Loucy (cell line): ENCODE measurements around the gene DSE.
"Not testable (repeated sequence)": the region's sequence is repeated elsewhere in the genome, so short reads cannot be mapped to it uniquely, and the experiment has no call there.

Experiments
- H2AFZ ChIP-seq: fragments of 200-600 bp; sonication (generic); 2 replicates; pipeline ENCODE4 v1.6.0; 2016; ENCODE audit warnings: antibody characterized with exemption, mild to moderate bottlenecking, low read length, moderate library complexity
- H3F3A ChIP-seq: fragments of 200-600 bp; 2 replicates; pipeline ENCODE4 v1.6.0; 2016; ENCODE audit warnings: antibody characterized with exemption, low read depth, mild to moderate bottlenecking
- H3K27me3 ChIP-seq: fragments of 200-600 bp; sonication (generic); 2 replicates; pipeline ENCODE4 v1.6.1; 2014; ENCODE audit warnings: low read length, mild to moderate bottlenecking; ENCODE audit not compliant: insufficient read depth, poor library complexity, severe bottlenecking
- H3K36me3 ChIP-seq: fragments of 200-600 bp; sonication (generic); 2 replicates; pipeline ENCODE4 v1.6.1; 2016; ENCODE audit warnings: low read length; ENCODE audit not compliant: insufficient read depth
- H3K4me1 ChIP-seq: fragments of 200-600 bp; sonication (generic); 2 replicates; pipeline ENCODE4 v1.5.1; 2014; ENCODE audit warnings: low read length, mild to moderate bottlenecking; ENCODE audit not compliant: insufficient read depth, poor library complexity, severe bottlenecking
- H3K4me2 ChIP-seq: fragments of 200-600 bp; sonication (generic); 2 replicates; pipeline ENCODE4 v1.6.0; 2014; ENCODE audit warnings: antibody characterized with exemption, low read length, low read depth, mild to moderate bottlenecking; ENCODE audit not compliant: poor library complexity, severe bottlenecking
- H3K4me3 ChIP-seq: fragments of 200-600 bp; sonication (generic); 2 replicates; pipeline ENCODE4 v1.5.1; 2014; ENCODE audit warnings: low read length, mild to moderate bottlenecking, mixed read lengths; ENCODE audit not compliant: poor library complexity, severe bottlenecking
- H3K79me2 ChIP-seq: fragments of 200-600 bp; sonication (generic); 2 replicates; pipeline ENCODE4 v1.6.1; 2014; ENCODE audit warnings: low read length; ENCODE audit not compliant: insufficient read depth
- H3K9ac ChIP-seq: fragments of 200-600 bp; sonication (generic); 2 replicates; pipeline ENCODE4 v1.6.0; 2014; ENCODE audit warnings: mild to moderate bottlenecking, low read depth, low read length, moderate library complexity; ENCODE audit not compliant: poor library complexity, severe bottlenecking
- H3K9me2 ChIP-seq: fragments of 200-600 bp; sonication (generic); replicated peaks from 2 replicates; pipeline ENCODE4 v1.6.1; 2016; ENCODE audit warnings: low read depth, low read length, mixed read lengths
- H3K9me3 ChIP-seq: fragments of 200-600 bp; sonication (generic); 2 replicates; pipeline ENCODE4 v1.6.1; 2014; ENCODE audit warnings: mild to moderate bottlenecking, antibody characterized with exemption, low read length, low read depth; ENCODE audit not compliant: insufficient read depth
- H4K20me1 ChIP-seq: fragments of 200-600 bp; sonication (generic); 2 replicates; pipeline ENCODE4 v1.6.0; 2014; ENCODE audit warnings: antibody characterized with exemption, low read length, mild to moderate bottlenecking; ENCODE audit not compliant: insufficient read depth, poor library complexity, severe bottlenecking
- EZH2phosphoT487 ChIP-seq: fragments of 200-600 bp; IDR thresholded peaks from 2 replicates; pipeline ENCODE4 v1.6.1; 2018; ENCODE audit warnings: antibody characterized with exemption, mild to moderate bottlenecking, moderate library complexity, borderline replicate concordance
- TF ChIP-seq, protein P1 (sequence below): fragments of 200-600 bp; sonication (generic); conservative IDR thresholded peaks from 2 replicates; pipeline ENCODE4 v1.5.1; 2014; ENCODE audit warnings: mild to moderate bottlenecking, antibody characterized with exemption, low read length

Gene DSE

DNA sequence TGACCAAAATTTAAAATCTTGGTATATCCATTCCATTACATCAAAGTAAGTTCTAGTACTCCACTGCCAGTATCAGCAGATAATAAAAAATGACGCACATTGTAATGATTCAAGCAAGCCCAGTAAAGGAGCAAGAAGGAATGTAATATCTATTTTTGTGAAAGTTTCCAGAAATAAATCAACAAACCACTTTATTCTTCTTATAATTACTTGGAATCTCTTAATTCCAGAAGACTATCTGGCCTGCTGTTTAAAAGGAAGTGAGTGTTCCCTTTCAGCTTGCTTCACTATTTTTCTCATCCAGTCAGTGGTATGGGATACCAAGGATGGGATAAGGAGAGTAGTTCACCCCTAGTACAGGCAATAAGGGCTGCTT is 42.2 kb upstream of the DSE start:
- Histone ChIP-seq H3K9me2 (no peaks in the 10 kb centered on the region), H3K9ac (no peak overlapping the region), H3K4me3 (no peak overlapping the region), H3K79me2 (no peaks in the 10 kb centered on the region), H3K4me1 (no peaks in the 10 kb centered on the region), H3K36me3 (no peaks in the 10 kb centered on the region), H3K4me2 (no peak overlapping the region), H2AFZ (no peak overlapping the region), H3F3A (no peaks in the 10 kb centered on the region), H3K27me3 (no peaks in the 10 kb centered on the region), H4K20me1 (no peaks in the 10 kb centered on the region), H3K9me3 (no peaks in the 10 kb centered on the region)
- no peak for TF ChIP-seq EZH2phosphoT487
- TF ChIP-seq, protein P1, sequence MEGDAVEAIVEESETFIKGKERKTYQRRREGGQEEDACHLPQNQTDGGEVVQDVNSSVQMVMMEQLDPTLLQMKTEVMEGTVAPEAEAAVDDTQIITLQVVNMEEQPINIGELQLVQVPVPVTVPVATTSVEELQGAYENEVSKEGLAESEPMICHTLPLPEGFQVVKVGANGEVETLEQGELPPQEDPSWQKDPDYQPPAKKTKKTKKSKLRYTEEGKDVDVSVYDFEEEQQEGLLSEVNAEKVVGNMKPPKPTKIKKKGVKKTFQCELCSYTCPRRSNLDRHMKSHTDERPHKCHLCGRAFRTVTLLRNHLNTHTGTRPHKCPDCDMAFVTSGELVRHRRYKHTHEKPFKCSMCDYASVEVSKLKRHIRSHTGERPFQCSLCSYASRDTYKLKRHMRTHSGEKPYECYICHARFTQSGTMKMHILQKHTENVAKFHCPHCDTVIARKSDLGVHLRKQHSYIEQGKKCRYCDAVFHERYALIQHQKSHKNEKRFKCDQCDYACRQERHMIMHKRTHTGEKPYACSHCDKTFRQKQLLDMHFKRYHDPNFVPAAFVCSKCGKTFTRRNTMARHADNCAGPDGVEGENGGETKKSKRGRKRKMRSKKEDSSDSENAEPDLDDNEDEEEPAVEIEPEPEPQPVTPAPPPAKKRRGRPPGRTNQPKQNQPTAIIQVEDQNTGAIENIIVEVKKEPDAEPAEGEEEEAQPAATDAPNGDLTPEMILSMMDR = no peak

DNA sequence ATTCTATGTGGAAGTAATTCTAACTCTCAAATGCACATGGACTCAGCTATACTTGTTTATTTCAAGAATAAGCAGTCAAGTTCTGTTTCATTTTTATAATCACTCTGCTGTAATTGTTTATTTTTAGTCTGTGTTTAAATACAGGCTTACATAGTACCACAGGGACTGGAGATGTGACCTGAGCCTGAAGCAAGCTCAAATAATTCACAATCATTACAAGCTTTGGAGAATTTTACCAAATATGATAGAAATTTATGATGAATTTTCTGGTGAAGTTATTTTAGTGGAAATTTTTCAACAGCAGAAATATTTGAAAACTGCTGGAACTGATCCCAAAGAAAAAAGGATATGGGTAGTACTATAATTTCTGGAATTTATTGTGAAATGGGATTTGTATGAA is 41.6 kb upstream of the DSE start:
- H3K4me1 ChIP-seq = no peaks in the 10 kb centered on the region
- H3K79me2 ChIP-seq = no peaks in the 10 kb centered on the region
- no peaks in the 10 kb centered on the region for H4K20me1 ChIP-seq
- H3K4me3 ChIP-seq = no peak overlapping the region
- no peak overlapping the region for H2AFZ ChIP-seq
- H3K9me2 ChIP-seq = no peaks in the 10 kb centered on the region
- no peaks in the 10 kb centered on the region for H3F3A ChIP-seq
- no peaks in the 10 kb centered on the region for H3K9me3 ChIP-seq
- TF ChIP-seq EZH2phosphoT487 = no peak
- TF ChIP-seq, protein P1 = no peak
- H3K27me3 ChIP-seq = no peaks in the 10 kb centered on the region
- no peak overlapping the region for H3K9ac ChIP-seq
- no peak overlapping the region for H3K4me2 ChIP-seq
- no peaks in the 10 kb centered on the region for H3K36me3 ChIP-seq

DNA sequence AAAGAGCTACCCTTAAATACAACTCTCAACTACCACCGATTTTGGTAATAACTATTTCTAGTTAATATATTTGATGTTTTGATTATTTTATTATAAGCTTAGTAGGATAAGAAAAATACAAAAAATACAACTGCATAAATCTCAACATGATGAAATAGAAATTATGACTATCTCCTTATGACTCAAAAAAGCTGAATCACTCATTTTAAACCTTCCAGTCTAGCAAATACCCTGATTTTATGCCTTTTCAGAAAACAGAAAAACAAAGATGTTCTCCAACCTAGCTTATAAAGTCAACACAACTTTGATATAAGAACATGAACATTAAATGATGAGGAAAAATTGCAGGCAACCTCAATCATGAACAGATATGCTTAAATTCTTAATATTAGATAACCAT is 40.2 kb upstream of the DSE start:
- Histone ChIP-seq H3K4me1 (peaks cover 5% of the 10 kb centered on the region), H3K9me2 (no peaks in the 10 kb centered on the region), H3K27me3 (no peaks in the 10 kb centered on the region), H3K4me2 (no peak overlapping the region), H3K4me3 (no peak overlapping the region), H3K36me3 (no peaks in the 10 kb centered on the region), H4K20me1 (no peaks in the 10 kb centered on the region), H3K9ac (no peak overlapping the region), H3K9me3 (no peaks in the 10 kb centered on the region), H3F3A (no peaks in the 10 kb centered on the region), H2AFZ (no peak overlapping the region), H3K79me2 (no peaks in the 10 kb centered on the region)
- TF ChIP-seq EZH2phosphoT487 = no peak

- Histone ChIP-seq H3K4me1 (peaks cover 5% of the 10 kb centered on the region), H3K9me2 (no peaks in the 10 kb centered on the region), H3K36me3 (no peaks in the 10 kb centered on the region), H3K4me2 (no peak overlapping the region), H3K9ac (no peak overlapping the region), H4K20me1 (no peaks in the 10 kb centered on the region), H3K4me3 (no peak overlapping the region), H2AFZ (no peak overlapping the region), H3K27me3 (no peaks in the 10 kb centered on the region), H3K79me2 (no peaks in the 10 kb centered on the region), H3K9me3 (no peaks in the 10 kb centered on the region), H3F3A (no peaks in the 10 kb centered on the region)
- no peak for TF ChIP-seq EZH2phosphoT487
- TF ChIP-seq, protein P1 = no peak
These were observed 38.7 kb upstream of the DSE start for GRCh38 chr6:116332096-116332495.

GRCh38 chr6:116334638-116335409 is 35.9 kb upstream of the DSE start:
- H3K36me3 ChIP-seq, H4K20me1 ChIP-seq, H3K4me2 ChIP-seq, H2AFZ ChIP-seq, H3K4me3 ChIP-seq, H3K27me3 ChIP-seq, H3K9me2 ChIP-seq, H3K79me2 ChIP-seq, H3F3A ChIP-seq, H3K9ac ChIP-seq, H3K4me1 ChIP-seq, H3K9me3 ChIP-seq: not testable (repeated sequence)
